Breast epithelium (tissue), 4 donors: ENCODE data around the gene TAOK2. TPM values are rescaled to one million over a fixed set of nuclear protein-coding genes. Genes with fewer than 3 reads are reported as not detected.

Source experiments
- DNase-seq, 2 donors: peaks; one replicate each; pipeline ENCODE4 v3.0.0-alpha.2; 2019; ENCODE audit warnings: low spot score in 2 of 2
- H3K27ac ChIP-seq, 2 donors: fragments of 200-600 bp; sonication (generic) in 1 of 2; one replicate each; pipeline ENCODE4 v1.5.1; 2016 to 2019; ENCODE audit warnings: mild to moderate bottlenecking in 1 of 2
- H3K27me3 ChIP-seq, 2 donors: fragments of 200-600 bp; sonication (generic) in 1 of 2; one replicate each; pipeline versions ENCODE4 v1.5.1 to v1.6.0; 2017 to 2019; ENCODE audit warnings: control low read depth in 1 of 2, mild to moderate bottlenecking in 1 of 2
- H3K36me3 ChIP-seq: fragments of 200-600 bp; one replicate; pipeline ENCODE4 v1.5.1; 2019
- H3K4me1 ChIP-seq, 2 donors: fragments of 200-600 bp; sonication (generic); one replicate each; pipeline ENCODE4 v1.5.1; 2016 to 2019; ENCODE audit warnings: control low read depth in 1 of 2
- H3K4me3 ChIP-seq, 3 donors: fragments of 200-600 bp; sonication (generic); 1 replicate in 2 of 3; 2 replicates in 1 of 3; pipeline ENCODE4 v1.5.1; 2016 to 2019; ENCODE audit warnings: mild to moderate bottlenecking in 3 of 3, moderate library complexity in 2 of 3
- H3K9me3 ChIP-seq, 2 donors: fragments of 200-600 bp; sonication (generic) in 1 of 2; one replicate each; pipeline ENCODE4 v1.5.1; 2016 to 2019; ENCODE audit warnings: control low read depth in 1 of 2
- CTCF ChIP-seq, 3 donors: fragments of 450-650 bp; IDR thresholded peaks; one replicate each; pipeline ENCODE4 v1.5.1; 2016 to 2017; ENCODE audit warnings: antibody characterized with exemption in 3 of 3, mild to moderate bottlenecking in 3 of 3, moderate library complexity in 3 of 3
- POLR2A ChIP-seq: fragments of 450-650 bp; IDR thresholded peaks from one replicate; pipeline ENCODE4 v1.6.1; 2016; ENCODE audit warnings: antibody characterized with exemption, mild to moderate bottlenecking, moderate library complexity
- POLR2AphosphoS5 ChIP-seq, 3 donors: sonication (generic); formaldehyde crosslinking; IDR thresholded peaks; one replicate each; pipeline ENCODE4 v1.6.1; 2017; ENCODE audit warnings: antibody characterized with exemption in 3 of 3
- intact Hi-C: fragments of 100-400 bp; cut with DNase I; formaldehyde crosslinking; loops from one replicate; pipeline ENCODE4 v1.15.1; 2023; ENCODE audit warnings: low total_unique reads
- total RNA-seq, 3 donors: library from RNA; depleted of rRNA; stranded (reverse); fragments of >200 nt; gene quantifications; one replicate each; pipeline ENCODE4 v1.1.0, GENCODE V29; 2016

Gene TAOK2
- total RNA-seq, 3 donors from 2014 or later = 31.8 to 51.1 (median 37.3) TPM

- Histone ChIP-seq H3K27ac (no peak overlapping the region), H3K36me3 (peaks cover 34% of the 10 kb centered on the region), H3K9me3 (no peaks in the 10 kb centered on the region), H3K4me1 (no peaks in the 10 kb centered on the region), H3K27me3 (no peaks in the 10 kb centered on the region), H3K4me3 (no peak overlapping the region)
- TF ChIP-seq POLR2A (no peak), CTCF (IDR thresholded peaks at IDR 0.05) (no peak), POLR2AphosphoS5 (IDR thresholded peaks at IDR 0.05) (no peak)
- no peak for DNase-seq
- intact Hi-C loops = no loop called here
Measured at GRCh38 chr16:29982560-29983419, 9.1 kb downstream of the TAOK2 start.

- intact Hi-C loops = no loop called here
- no peaks in the 10 kb centered on the region for H3K4me1 ChIP-seq
Measured at GRCh38 chr16:29983420-29984136, 9.9 kb downstream of the TAOK2 start.

GRCh38 chr16:29984137-29984763, 10.6 kb downstream of the TAOK2 start:
- Histone ChIP-seq H3K27me3 (no peaks in the 10 kb centered on the region), H3K4me1 (no peaks in the 10 kb centered on the region), H3K36me3 (peaks cover 34% of the 10 kb centered on the region), H3K9me3 (no peaks in the 10 kb centered on the region), H3K27ac (no peak overlapping the region), H3K4me3 (no peak overlapping the region)
- TF ChIP-seq POLR2AphosphoS5 (IDR thresholded peaks at IDR 0.05) (no peak), CTCF (IDR thresholded peaks at IDR 0.05) (no peak), POLR2A (no peak)
- no peak for DNase-seq
- intact Hi-C loops = no loop called here

More at GRCh38 chr16:29983420-29984136, 9.9 kb downstream of the TAOK2 start:
- Histone ChIP-seq H3K9me3 (no peaks in the 10 kb centered on the region), H3K27ac (no peak overlapping the region), H3K4me3 (no peak overlapping the region), H3K27me3 (no peaks in the 10 kb centered on the region), H3K36me3 (peaks cover 34% of the 10 kb centered on the region)
- TF ChIP-seq POLR2A (no peak), POLR2AphosphoS5 (IDR thresholded peaks at IDR 0.05) (no peak), CTCF (IDR thresholded peaks at IDR 0.05) (no peak)
- DNase-seq = no peak

GRCh38 chr16:29984764-29985147, 11.1 kb downstream of the TAOK2 start:
- Histone ChIP-seq H3K36me3 (peaks cover 34% of the 10 kb centered on the region), H3K27ac (no peak overlapping the region), H3K27me3 (no peaks in the 10 kb centered on the region), H3K9me3 (no peaks in the 10 kb centered on the region), H3K4me3 (no peak overlapping the region), H3K4me1 (no peaks in the 10 kb centered on the region)
- intact Hi-C loops = no loop called here
- TF ChIP-seq CTCF (IDR thresholded peaks at IDR 0.05) (no peak), POLR2A (no peak), POLR2AphosphoS5 (IDR thresholded peaks at IDR 0.05) (no peak)
- no peak for DNase-seq
